Caco-2 (cell line): ENCODE data around the gene HDAC4. TPM values are rescaled to one million over a fixed set of nuclear protein-coding genes. Genes with fewer than 3 reads are reported as not detected.

Experiments
- BruUV-seq: library from RNA; stranded (reverse); fragments of 400-500 nt; replicated peaks from 2 replicates; lab custom pipeline; 2021; lab: Mats Ljungman, UMichigan
- CTCF ChIA-PET: fragments of 300-600 bp; sonication (Branson Sonifier 250); formaldehyde crosslinking; loops from one replicate; lab custom pipeline; 2022; ENCODE audit warnings: antibody characterized with exemption; lab: Charles Lee
- POLR2A ChIA-PET: fragments of 300-600 bp; sonication (Branson Sonifier 250); formaldehyde crosslinking; loops from one replicate; lab custom pipeline; 2022; ENCODE audit warnings: antibody characterized with exemption; lab: Charles Lee
- DNase-seq, 2 experiments: peaks; one replicate each; pipeline versions ENCODE4 v3.0.0 to v3.0.0-alpha.2; 2020 to 2022
- H3K27me3 ChIP-seq: replicated peaks from 2 replicates; pipeline ENCODE4 v1.6.0; 2011; ENCODE audit warnings: low read length; ENCODE audit not compliant: control insufficient read depth, insufficient read depth
- H3K36me3 ChIP-seq: 2 replicates; pipeline ENCODE4 v1.5.1; 2011; ENCODE audit warnings: low read length; ENCODE audit not compliant: control insufficient read depth, insufficient read depth
- H3K4me1 ChIP-seq: fragments of 250-450 bp; sonication (Bioruptor Pico); 2 replicates; pipeline ENCODE4 v1.5.1; 2020; ENCODE audit warnings: mild to moderate bottlenecking
- H3K4me3 ChIP-seq: 2 replicates; pipeline ENCODE4 v1.5.1; 2011; ENCODE audit warnings: low read depth, mild to moderate bottlenecking, control low read depth, low read length
- H3K9me3 ChIP-seq: fragments of 250-450 bp; sonication (Bioruptor Pico); 2 replicates; pipeline ENCODE4 v1.5.1; 2020; ENCODE audit warnings: mild to moderate bottlenecking, moderate library complexity
- H3K27ac Mint-ChIP-seq: one replicate; pipeline ENCODE4 v1.8.0; 2022; ENCODE audit warnings: mixed read lengths; ENCODE audit not compliant: unreplicated experiment
- H3K27me3 Mint-ChIP-seq: one replicate; pipeline ENCODE4 v1.8.0; 2022; ENCODE audit warnings: mixed read lengths; ENCODE audit not compliant: insufficient read depth, unreplicated experiment
- H3K36me3 Mint-ChIP-seq: one replicate; pipeline ENCODE4 v1.8.0; 2022; ENCODE audit warnings: mild to moderate bottlenecking, mixed read lengths; ENCODE audit not compliant: insufficient read depth, unreplicated experiment
- H3K4me1 Mint-ChIP-seq: one replicate; pipeline ENCODE4 v1.8.0; 2022; ENCODE audit warnings: low read depth, mixed read lengths; ENCODE audit not compliant: unreplicated experiment
- H3K4me3 Mint-ChIP-seq: one replicate; pipeline ENCODE4 v1.8.0; 2022; ENCODE audit warnings: mild to moderate bottlenecking, moderate library complexity, mixed read lengths; ENCODE audit not compliant: unreplicated experiment
- H3K9me3 Mint-ChIP-seq: one replicate; pipeline ENCODE4 v1.8.0; 2022; ENCODE audit warnings: mixed read lengths; ENCODE audit not compliant: unreplicated experiment
- intact Hi-C: fragments of 100-400 bp; cut with micrococcal nuclease; formaldehyde crosslinking; loops from one replicate; pipeline ENCODE4 v1.10.0; 2022; ENCODE audit not compliant: unreplicated experiment
- total RNA-seq: library from RNA; stranded (reverse); gene quantifications from 2 replicates; pipeline ENCODE4 v1.2.3, GENCODE V29; 2022
- TF ChIP-seq, protein P1 (sequence below), 2 experiments: fragments of 200-600 bp in 1 of 2; IDR thresholded peaks; 1 replicate in 1 of 2; 2 replicates in 1 of 2; pipeline versions ENCODE4 v1.5.1 to v1.8.0; 2011 to 2022; ENCODE audit warnings: antibody characterized with exemption in 1 of 2, control low read depth in 1 of 2, inconsistent platforms in 1 of 2, low read depth in 1 of 2, low read length in 1 of 2, mild to moderate bottlenecking in 1 of 2, moderate library complexity in 1 of 2; ENCODE audit not compliant: insufficient read depth in 1 of 2, severe bottlenecking in 1 of 2, unreplicated experiment in 1 of 2

HDAC4 gene
- total RNA-seq, 1 experiment from 2014 or later = 15.5 TPM

DNA sequence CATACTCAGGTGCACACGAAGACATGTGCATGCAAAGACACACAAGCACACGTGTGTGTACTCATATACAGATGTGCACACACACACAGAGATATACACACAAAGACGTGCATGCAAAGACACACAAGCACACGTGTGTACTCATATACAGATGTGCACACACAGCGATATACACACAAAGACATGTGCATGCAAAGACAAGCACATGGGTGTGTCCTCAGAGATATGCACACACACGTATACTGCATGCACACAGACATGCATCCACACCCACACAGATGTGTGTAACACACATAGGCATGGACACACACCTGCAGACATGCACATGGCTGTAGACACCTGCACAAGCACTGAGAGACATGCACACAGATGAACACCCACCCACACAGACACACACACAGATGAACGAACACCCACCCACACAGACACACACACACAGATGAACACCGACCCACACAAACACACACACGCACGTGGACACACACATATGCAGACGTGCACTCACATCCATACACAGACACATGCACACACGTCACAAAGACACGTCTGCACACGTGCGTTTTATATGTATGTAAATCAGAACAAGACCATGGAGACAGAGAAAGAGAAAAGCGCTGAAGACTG is 321.0 kb downstream of the HDAC4 start:
- Mint-ChIP-seq H3K4me1 (no peaks in the 10 kb centered on the region), H3K36me3 (no peaks in the 10 kb centered on the region), H3K9me3 (no peaks in the 10 kb centered on the region), H3K27ac (no peak overlapping the region), H3K27me3 (no peaks in the 10 kb centered on the region), H3K4me3 (no peak overlapping the region)
- no peaks in the 10 kb centered on the region for H3K27me3 ChIP-seq
- H3K36me3 ChIP-seq = no peaks in the 10 kb centered on the region
- no peaks in the 10 kb centered on the region for H3K4me1 ChIP-seq
- TF ChIP-seq, protein P1, sequence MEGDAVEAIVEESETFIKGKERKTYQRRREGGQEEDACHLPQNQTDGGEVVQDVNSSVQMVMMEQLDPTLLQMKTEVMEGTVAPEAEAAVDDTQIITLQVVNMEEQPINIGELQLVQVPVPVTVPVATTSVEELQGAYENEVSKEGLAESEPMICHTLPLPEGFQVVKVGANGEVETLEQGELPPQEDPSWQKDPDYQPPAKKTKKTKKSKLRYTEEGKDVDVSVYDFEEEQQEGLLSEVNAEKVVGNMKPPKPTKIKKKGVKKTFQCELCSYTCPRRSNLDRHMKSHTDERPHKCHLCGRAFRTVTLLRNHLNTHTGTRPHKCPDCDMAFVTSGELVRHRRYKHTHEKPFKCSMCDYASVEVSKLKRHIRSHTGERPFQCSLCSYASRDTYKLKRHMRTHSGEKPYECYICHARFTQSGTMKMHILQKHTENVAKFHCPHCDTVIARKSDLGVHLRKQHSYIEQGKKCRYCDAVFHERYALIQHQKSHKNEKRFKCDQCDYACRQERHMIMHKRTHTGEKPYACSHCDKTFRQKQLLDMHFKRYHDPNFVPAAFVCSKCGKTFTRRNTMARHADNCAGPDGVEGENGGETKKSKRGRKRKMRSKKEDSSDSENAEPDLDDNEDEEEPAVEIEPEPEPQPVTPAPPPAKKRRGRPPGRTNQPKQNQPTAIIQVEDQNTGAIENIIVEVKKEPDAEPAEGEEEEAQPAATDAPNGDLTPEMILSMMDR (IDR thresholded peaks at IDR 0.05; ENCODE audit: insufficient read depth in 1 of 2, low read depth in 1 of 2, low read length in 1 of 2, severe bottlenecking in 1 of 2, unreplicated experiment in 1 of 2) = no peak
- no peak overlapping the region for H3K4me3 ChIP-seq
- POLR2A ChIA-PET = no interaction called here
- no peaks in the 10 kb centered on the region for H3K9me3 ChIP-seq
- intact Hi-C loops = no loop called here
- no peak for DNase-seq
- CTCF ChIA-PET = no interaction called here
- no TSS peak for BruUV-seq

DNA sequence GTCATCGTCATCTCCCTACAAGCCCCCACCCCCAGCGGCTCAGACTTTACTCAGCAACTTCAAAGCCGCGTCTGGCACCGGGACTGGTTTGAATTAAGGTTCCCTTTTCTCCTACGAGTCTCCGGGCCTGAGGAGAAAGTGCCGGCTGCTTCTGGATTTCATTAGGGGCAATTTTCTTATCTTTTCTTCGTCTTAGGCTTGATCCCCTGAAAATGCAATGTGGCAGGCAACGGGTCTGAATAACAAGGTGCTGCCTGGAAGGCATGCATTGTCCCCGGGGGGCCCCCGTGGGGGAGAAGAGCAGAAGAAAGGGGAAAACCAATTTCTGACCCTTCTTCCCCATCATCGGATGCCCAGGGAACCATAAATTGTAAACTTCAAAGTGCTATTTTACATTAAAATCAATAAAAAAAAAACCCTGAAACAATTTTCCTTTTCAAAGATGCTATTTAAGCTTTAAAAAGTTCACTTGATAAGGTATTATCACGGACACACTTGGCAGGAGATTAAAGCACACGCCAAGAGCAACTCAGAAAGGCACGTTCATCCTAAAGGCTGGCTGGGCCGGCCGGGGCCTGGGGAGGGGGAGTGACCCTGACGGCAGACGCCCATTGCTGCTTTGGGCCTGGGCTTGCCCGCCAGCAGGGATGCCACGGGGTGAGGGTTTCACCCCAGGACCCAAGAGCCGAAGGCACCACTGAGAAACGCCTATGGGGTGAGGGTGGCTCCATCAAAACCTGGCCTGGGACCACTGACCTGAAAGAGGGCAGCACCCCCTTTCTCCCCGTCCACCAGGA is 322.5 kb downstream of the HDAC4 start:
- TF ChIP-seq, protein P1 (IDR thresholded peaks at IDR 0.05; ENCODE audit: insufficient read depth in 1 of 2, low read depth in 1 of 2, low read length in 1 of 2, severe bottlenecking in 1 of 2, unreplicated experiment in 1 of 2) = no peak
- CTCF ChIA-PET = no interaction called here
- POLR2A ChIA-PET = interaction anchor here (0.6 kb wide), 1 partner anchor 322 kb away, joined by 3 read pairs; the partner anchor contains the start of gene HDAC4

GRCh38 chr2:239077260-239077659 is 323.6 kb downstream of the HDAC4 start:
- Mint-ChIP-seq H3K36me3 (no peaks in the 10 kb centered on the region), H3K4me3 (no peak overlapping the region), H3K9me3 (no peaks in the 10 kb centered on the region), H3K27ac (no peak overlapping the region), H3K4me1 (no peaks in the 10 kb centered on the region), H3K27me3 (no peaks in the 10 kb centered on the region)
- TF ChIP-seq, protein P1 (IDR thresholded peaks at IDR 0.05; ENCODE audit: insufficient read depth in 1 of 2, low read depth in 1 of 2, low read length in 1 of 2, severe bottlenecking in 1 of 2, unreplicated experiment in 1 of 2) = no peak
- no peaks in the 10 kb centered on the region for H3K9me3 ChIP-seq
- H3K27me3 ChIP-seq = no peaks in the 10 kb centered on the region
- DNase-seq = no peak
- H3K4me3 ChIP-seq = no peak overlapping the region
- CTCF ChIA-PET = no interaction called here
- no TSS peak for BruUV-seq
- H3K4me1 ChIP-seq = no peaks in the 10 kb centered on the region
- H3K36me3 ChIP-seq = no peaks in the 10 kb centered on the region
- POLR2A ChIA-PET = no interaction called here
- intact Hi-C loops = no loop called here

More for the DNA sequence above, 322.5 kb downstream of the HDAC4 start:
- Histone ChIP-seq H3K36me3 (no peaks in the 10 kb centered on the region), H3K27me3 (no peaks in the 10 kb centered on the region), H3K9me3 (no peaks in the 10 kb centered on the region), H3K4me3 (no peak overlapping the region), H3K4me1 (no peaks in the 10 kb centered on the region)
- Mint-ChIP-seq H3K4me1 (no peaks in the 10 kb centered on the region), H3K4me3 (no peak overlapping the region), H3K27me3 (no peaks in the 10 kb centered on the region), H3K9me3 (no peaks in the 10 kb centered on the region), H3K36me3 (no peaks in the 10 kb centered on the region), H3K27ac (no peak overlapping the region)
- intact Hi-C loops = no loop called here
- DNase-seq = no peak
- BruUV-seq = no TSS peak
